ENCODE data around the gene TNFRSF19. TPM values are rescaled to one million over a fixed set of nuclear protein-coding genes. Genes with fewer than 3 reads are reported as not detected.
A peak's percentile ranks its signal among the peaks of the same experiment; 100 is the strongest.

TNFRSF19 gene
- total and polyA plus RNA-seq, 2 of the 13 experiments (the other 11 are each of a cell fraction or from before 2014, with no cell fraction given): 75.3 to 77.7 TPM

DNA sequence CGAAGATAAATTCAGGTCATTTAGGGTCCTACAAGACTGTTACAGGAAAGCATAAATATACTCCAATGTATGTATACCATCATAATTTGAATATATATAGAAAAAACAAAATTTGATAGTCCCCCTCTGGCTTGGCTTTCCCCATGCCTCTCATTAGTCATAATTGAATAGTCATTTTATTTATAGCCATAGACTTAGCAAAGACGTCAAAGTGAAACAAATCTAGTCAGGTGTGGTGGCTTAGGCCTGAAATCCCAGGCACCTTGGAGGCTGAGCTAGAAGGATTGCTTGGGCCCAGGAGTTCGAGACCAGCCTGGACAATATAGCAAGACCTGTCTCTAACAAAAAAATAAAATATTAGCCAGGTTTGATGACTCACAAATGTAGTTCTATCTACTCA is 141.1 kb downstream of the TNFRSF19 start:
- Histone ChIP-seq H3K27me3 (ENCODE audit: control insufficient read depth in 1 of 2, insufficient read depth in 2 of 2, low read length in 2 of 2) (no peaks in the 10 kb centered on the region), H3K4me3 (replicated peaks in 1 of 3; ENCODE audit: insufficient read depth in 1 of 3, low read depth in 2 of 3, low read length in 3 of 3) (no peak overlapping the region), H3K9me3 (ENCODE audit: low read length) (no peaks in the 10 kb centered on the region), H3K4me1 (ENCODE audit: insufficient read depth, low read length) (peaks cover 11% of the 10 kb centered on the region), H3K79me2 (ENCODE audit: insufficient read depth, low read length) (no peaks in the 10 kb centered on the region), H2AFZ (ENCODE audit: low read length) (no peak overlapping the region), H3K4me2 (ENCODE audit: low read depth, low read length) (no peak overlapping the region), H3K9ac (ENCODE audit: insufficient read depth, low read depth, low read length) (no peak overlapping the region), H3K36me3 (replicated peaks in 1 of 2; ENCODE audit: control insufficient read depth in 1 of 2, insufficient read depth in 2 of 2, low read length in 2 of 2) (no peaks in the 10 kb centered on the region), H3K27ac (ENCODE audit: extremely low read length, insufficient read depth, low read length) (no peak overlapping the region), H4K20me1 (ENCODE audit: insufficient read depth, low read length) (no peaks in the 10 kb centered on the region)
- TF ChIP-seq ZMAT3 (CRISPR knock-in tag; conservative IDR thresholded peaks at IDR 0.05): no peak
- no peak for TF ChIP-seq NR2F2 (IDR thresholded peaks at IDR 0.05; ENCODE audit: borderline replicate concordance, low read depth)
- TF ChIP-seq, protein P1, sequence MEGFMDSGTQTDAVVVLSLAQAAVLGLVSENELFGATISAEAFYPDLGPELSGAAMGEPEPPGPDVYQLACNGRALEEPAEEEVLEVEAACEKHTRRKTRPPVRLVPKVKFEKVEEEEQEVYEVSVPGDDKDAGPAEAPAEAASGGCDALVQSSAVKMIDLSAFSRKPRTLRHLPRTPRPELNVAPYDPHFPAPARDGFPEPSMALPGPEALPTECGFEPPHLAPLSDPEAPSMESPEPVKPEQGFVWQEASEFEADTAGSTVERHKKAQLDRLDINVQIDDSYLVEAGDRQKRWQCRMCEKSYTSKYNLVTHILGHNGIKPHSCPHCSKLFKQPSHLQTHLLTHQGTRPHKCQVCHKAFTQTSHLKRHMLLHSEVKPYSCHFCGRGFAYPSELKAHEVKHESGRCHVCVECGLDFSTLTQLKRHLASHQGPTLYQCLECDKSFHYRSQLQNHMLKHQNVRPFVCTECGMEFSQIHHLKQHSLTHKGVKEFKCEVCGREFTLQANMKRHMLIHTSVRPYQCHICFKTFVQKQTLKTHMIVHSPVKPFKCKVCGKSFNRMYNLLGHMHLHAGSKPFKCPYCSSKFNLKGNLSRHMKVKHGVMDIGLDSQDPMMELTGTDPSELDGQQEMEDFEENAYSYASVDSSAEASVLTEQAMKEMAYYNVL (CRISPR knock-in tag; IDR thresholded peaks at IDR 0.05; ENCODE audit: borderline replicate concordance): no peak
- no peak for DNase-seq (ENCODE audit: low spot score)
- no TSS peak for BruUV-seq (replicated peaks)
- in situ Hi-C loops (cut with HindIII; ENCODE audit: extremely low pct_ligation_motif_present, low pct_unique_long_range_greater_than_20kb) (no loop called here), intact Hi-C loops (cut with micrococcal nuclease; ENCODE audit: unreplicated experiment) (no loop called here)
- POLR2A ChIA-PET: no interaction called here
- WGBS (ENCODE audit: low lambda C conversion rate): 64% methylated on average over 3 of the region's 3 CpGs
- no peak for ATAC-seq
- FAIRE-seq: no peak
- CTCF ChIA-PET (ENCODE audit: low intra/inter-chr PET ratio, low total read pairs): no interaction called here

DNA sequence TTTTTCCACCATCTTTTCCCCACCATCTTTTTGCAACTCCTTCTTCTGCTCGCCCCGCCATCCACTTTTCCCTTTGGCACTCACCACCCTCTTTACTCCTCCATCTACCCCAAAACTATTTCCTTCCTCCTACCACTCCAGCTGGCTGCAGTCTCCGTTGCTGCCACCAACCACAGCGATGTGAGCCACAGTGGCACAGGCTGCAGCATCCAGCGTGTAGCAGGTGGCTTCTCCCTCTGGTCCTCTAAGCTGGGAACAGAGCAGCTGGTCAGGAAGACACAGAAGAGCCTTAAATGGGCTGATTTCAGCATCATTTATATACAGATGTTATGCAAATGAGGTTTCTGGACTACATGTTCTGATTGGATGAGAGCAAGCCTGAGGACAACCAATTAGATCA is 144.5 kb downstream of the TNFRSF19 start:
- no peaks in the 10 kb centered on the region for H3K9me3 ChIP-seq (ENCODE audit: low read length)
- ChIA-PET POLR2A (no interaction called here), CTCF (ENCODE audit: low intra/inter-chr PET ratio, low total read pairs) (interaction anchor here (1.1 to 4.4 kb wide), 4 partner anchors 156 to 204 kb away, joined by 3 to 34 read pairs (median 4); no protein-coding TSS in a partner anchor)
- in situ Hi-C loops (cut with HindIII; ENCODE audit: extremely low pct_ligation_motif_present, low pct_unique_long_range_greater_than_20kb) (loop anchor here (5.0 kb wide), 1 partner anchor 153 kb away; no protein-coding TSS in a partner anchor), intact Hi-C loops (cut with micrococcal nuclease; ENCODE audit: unreplicated experiment) (loop anchor here (1.0 to 2.0 kb wide), 4 partner anchors 136 to 247 kb away; no protein-coding TSS in a partner anchor)
- H3K27ac ChIP-seq (ENCODE audit: extremely low read length, insufficient read depth, low read length): no peak overlapping the region
- 70% methylated on average over 5 of the region's 5 CpGs for WGBS (ENCODE audit: low lambda C conversion rate)
- H3K4me2 ChIP-seq (ENCODE audit: low read depth, low read length): no peak overlapping the region
- H4K20me1 ChIP-seq (ENCODE audit: insufficient read depth, low read length): no peaks in the 10 kb centered on the region
- no TSS peak for BruUV-seq (replicated peaks)
- no peak for FAIRE-seq
- no peak for ATAC-seq
- no peak overlapping the region for H3K4me3 ChIP-seq (replicated peaks in 1 of 3; ENCODE audit: insufficient read depth in 1 of 3, low read depth in 2 of 3, low read length in 3 of 3)
- H3K4me1 ChIP-seq (ENCODE audit: insufficient read depth, low read length): peaks cover 43% of the 10 kb centered on the region
- H3K27me3 ChIP-seq (ENCODE audit: control insufficient read depth in 1 of 2, insufficient read depth in 2 of 2, low read length in 2 of 2): no peaks in the 10 kb centered on the region
- no peaks in the 10 kb centered on the region for H3K79me2 ChIP-seq (ENCODE audit: insufficient read depth, low read length)
- no peak overlapping the region for H2AFZ ChIP-seq (ENCODE audit: low read length)
- no peak for TF ChIP-seq SIX1 (CRISPR knock-in tag; IDR thresholded peaks at IDR 0.05; ENCODE audit: borderline replicate concordance)
- TF ChIP-seq RFX1 (IDR thresholded peaks at IDR 0.05): no peak
- peak; percentile 38; the same call in 1 of the 2 replicates for TF ChIP-seq NFYB (CRISPR knock-in tag; IDR thresholded peaks at IDR 0.05)
- TF ChIP-seq MBNL3 (CRISPR knock-in tag; conservative IDR thresholded peaks at IDR 0.05): no peak
- TF ChIP-seq ZNF749 (CRISPR knock-in tag; IDR thresholded peaks at IDR 0.05; ENCODE audit: borderline replicate concordance): no peak
- TF ChIP-seq SRF (IDR thresholded peaks at IDR 0.05; ENCODE audit: low read depth, low read length): no peak
- no peak overlapping the region for H3K9ac ChIP-seq (ENCODE audit: insufficient read depth, low read depth, low read length)
- H3K36me3 ChIP-seq (replicated peaks in 1 of 2; ENCODE audit: control insufficient read depth in 1 of 2, insufficient read depth in 2 of 2, low read length in 2 of 2): no peaks in the 10 kb centered on the region
- DNase-seq (ENCODE audit: low spot score): no peak
